NT2/D1 (cell line): Measurements from ENCODE around the gene NR2C1.

ENCODE experiments used
- SUZ12 ChIP-seq: IDR thresholded peaks from 2 replicates; pipeline ENCODE4 v1.6.1; 2011; ENCODE audit not compliant: insufficient read length, insufficient read depth; ENCODE audit errors: extremely low read depth
- YY1 ChIP-seq: IDR thresholded peaks from 2 replicates; pipeline ENCODE4 v1.6.1; 2011; ENCODE audit not compliant: insufficient read length, insufficient read depth
- ZNF274 ChIP-seq: IDR thresholded peaks from 2 replicates; pipeline ENCODE4 v1.6.1; 2011; ENCODE audit warnings: mild to moderate bottlenecking, low read depth, low read length

DNA sequence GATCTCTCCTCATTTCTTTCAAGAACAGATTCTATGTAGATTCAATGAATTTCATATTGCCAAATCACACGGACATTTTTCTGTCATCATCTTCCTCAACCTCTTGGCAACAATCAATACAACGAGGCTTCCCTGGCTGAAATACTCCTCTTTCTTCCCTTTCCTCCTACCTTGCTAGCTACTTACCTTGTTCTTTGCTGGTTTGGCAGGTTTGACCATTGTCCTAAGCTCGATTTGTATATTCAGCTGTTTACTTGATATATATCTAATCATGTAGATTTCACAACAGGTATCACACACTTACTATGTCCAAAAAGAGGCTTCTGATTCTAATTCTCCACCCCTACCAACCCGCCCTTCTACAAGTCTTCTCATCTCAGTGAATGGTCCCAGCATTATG lies 93.5 kb downstream of the NR2C1 start:
- TF ChIP-seq ZNF274: no peak
- TF ChIP-seq YY1: no peak
- no peak for TF ChIP-seq SUZ12
